Measurements from ENCODE around the gene POMZP3. TPM values are rescaled to one million over a fixed set of nuclear protein-coding genes. Genes with fewer than 3 reads are reported as not detected.
"Not testable (repeated sequence)": the region's sequence is repeated elsewhere in the genome, so short reads cannot be mapped to it uniquely, and the experiment has no call there.

POMZP3 gene
- total RNA-seq, 4 donors from 2014 or later = 4.9 to 16.4 (median 9.3) TPM

GRCh38 chr7:76609864-76610263 lies 17.2 kb downstream of the POMZP3 start:
- H3K9me3 ChIP-seq; DNase-seq (ENCODE audit: extremely low spot score); H3K27me3 ChIP-seq; intact Hi-C loops (cut with DNase I); H3K4me3 ChIP-seq; H3K27ac ChIP-seq (replicated peaks in 1 of 4): not testable (repeated sequence)
- Histone ChIP-seq H3K4me1 (peaks cover 0 to 14% (median 5%) of the 10 kb centered on the region in 4 donors), H3K36me3 (peaks cover 0 to 11% (median 0%) of the 10 kb centered on the region in 4 donors)
- 100% methylated on average over 1 of the region's 10 CpGs for WGBS

- H3K27me3 ChIP-seq; H3K4me3 ChIP-seq; H3K9me3 ChIP-seq; DNase-seq (ENCODE audit: extremely low spot score); intact Hi-C loops (cut with DNase I): not testable (repeated sequence)
- peak overlapping the region in 1 of 4 donors; percentile 23 for H3K27ac ChIP-seq (replicated peaks in 1 of 4)
- H3K36me3 ChIP-seq = peaks cover 0 to 11% (median 0%) of the 10 kb centered on the region in 4 donors
- 72% methylated on average over 6 of the region's 7 CpGs for WGBS
- peaks cover 0 to 14% (median 5%) of the 10 kb centered on the region in 4 donors for H3K4me1 ChIP-seq
These were observed 18.6 kb downstream of the POMZP3 start for GRCh38 chr7:76608469-76608868.

DNA sequence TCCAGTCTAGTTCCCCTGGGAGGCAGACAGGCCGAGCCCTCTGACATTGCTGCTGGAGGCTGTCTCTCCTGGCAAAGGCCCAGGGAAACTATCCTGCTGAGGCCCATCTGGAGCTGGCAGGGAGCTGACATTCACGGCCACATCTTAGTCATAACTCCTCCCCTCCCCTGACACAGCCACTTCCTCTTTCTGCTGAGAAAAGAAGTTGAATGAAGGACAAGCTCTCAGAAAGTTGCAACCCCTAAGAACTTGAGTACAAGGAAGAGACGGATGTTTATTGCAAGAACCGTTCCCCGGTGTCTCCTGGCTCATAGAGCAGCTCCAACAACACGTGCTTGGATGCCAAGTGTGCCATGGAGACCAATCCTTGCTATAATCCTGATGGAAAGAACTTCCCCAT lies 21.1 kb downstream of the POMZP3 start:
- H3K27me3 ChIP-seq; intact Hi-C loops (cut with DNase I); H3K9me3 ChIP-seq; H3K4me3 ChIP-seq; H3K36me3 ChIP-seq; DNase-seq (ENCODE audit: extremely low spot score): not testable (repeated sequence)
- peak; percentile 16 to 24 for TF ChIP-seq POLR2AphosphoS5 (IDR thresholded peaks at IDR 0.05)
- 5% methylated on average over 5 of the region's 6 CpGs for WGBS
- H3K27ac ChIP-seq (replicated peaks in 1 of 4) = peak overlapping the region in 3 of 4 donors; percentile 49 to 62 (median 57)
- H3K4me1 ChIP-seq = peaks cover 0 to 14% (median 5%) of the 10 kb centered on the region in 4 donors

DNA sequence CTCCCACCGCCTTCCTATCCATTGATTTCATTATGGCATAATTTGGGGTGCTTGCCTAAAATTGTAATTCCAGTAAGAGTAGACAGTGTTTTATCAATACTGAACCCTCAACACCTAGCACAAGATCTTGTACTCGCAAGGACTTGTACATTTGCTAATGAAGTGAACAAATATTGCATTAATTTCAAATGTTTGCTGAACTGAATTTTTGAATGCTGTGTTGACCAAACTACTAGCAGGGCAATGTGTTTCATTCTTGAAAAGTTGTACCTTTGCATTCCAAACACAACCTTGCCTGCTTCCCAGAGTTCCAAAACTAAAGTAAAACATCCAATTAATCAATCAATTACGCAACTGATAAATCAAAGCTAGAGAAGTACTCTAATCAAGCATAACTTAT lies 26.4 kb downstream of the POMZP3 start:
- WGBS = 96% methylated on average over 3 of the region's 3 CpGs
- H3K36me3 ChIP-seq; H3K27ac ChIP-seq (replicated peaks in 1 of 4); DNase-seq (ENCODE audit: extremely low spot score); H3K4me1 ChIP-seq; H3K4me3 ChIP-seq; H3K27me3 ChIP-seq; intact Hi-C loops (cut with DNase I); H3K9me3 ChIP-seq: not testable (repeated sequence)

DNA sequence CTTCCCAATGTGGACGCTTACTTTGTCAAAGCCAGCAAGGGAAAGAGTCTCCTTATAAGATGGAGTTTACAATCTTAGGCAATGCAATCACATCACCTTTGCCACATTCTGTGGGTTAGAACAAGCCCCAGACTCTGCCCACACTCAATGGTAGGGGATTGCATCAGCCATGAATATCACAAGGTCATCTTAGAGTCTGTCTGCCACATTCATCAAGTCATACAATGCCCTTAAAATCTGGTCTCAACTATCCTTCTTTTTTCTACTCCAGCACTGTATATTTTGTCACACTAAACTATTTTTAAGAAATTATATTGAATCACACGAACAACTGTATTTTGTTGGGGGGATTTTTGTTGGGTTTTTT lies 27.0 kb downstream of the POMZP3 start:
- not testable (repeated sequence) for H3K27me3 ChIP-seq; DNase-seq (ENCODE audit: extremely low spot score)
- 100% methylated on average over 1 of the region's 2 CpGs for WGBS

DNA sequence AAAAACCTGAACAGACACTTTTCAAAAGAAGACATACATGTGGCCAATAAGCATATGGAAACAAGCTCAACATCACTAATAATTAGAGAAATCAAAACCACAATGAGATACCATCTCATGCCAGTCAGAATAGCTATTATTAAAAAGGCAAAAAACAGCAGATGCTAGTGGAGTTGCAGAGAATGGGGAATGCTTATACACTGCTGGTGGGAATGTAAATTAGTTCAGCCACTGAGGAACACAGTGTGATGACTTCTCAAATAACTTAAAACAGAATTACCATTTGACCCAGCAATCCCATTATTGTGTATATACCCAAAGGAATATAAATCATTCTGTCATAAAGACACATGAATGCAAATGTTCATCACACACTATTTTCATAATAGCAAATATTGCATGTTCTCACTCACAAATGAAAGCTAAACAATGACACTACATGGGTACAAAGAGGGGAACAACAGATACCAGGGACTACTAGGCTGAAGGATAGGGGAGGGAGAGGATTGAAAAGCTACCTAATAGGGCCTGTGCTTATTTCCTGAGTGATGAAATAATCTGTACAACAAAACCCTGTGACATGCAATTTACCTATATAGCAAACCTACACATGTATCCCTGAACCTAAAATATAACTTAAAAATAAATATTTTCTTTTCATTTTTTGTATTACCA lies 28.4 kb downstream of the POMZP3 start:
- H3K27me3 ChIP-seq; H3K9me3 ChIP-seq; DNase-seq (ENCODE audit: extremely low spot score); H3K36me3 ChIP-seq; H3K4me1 ChIP-seq; H3K27ac ChIP-seq (replicated peaks in 1 of 4); intact Hi-C loops (cut with DNase I); H3K4me3 ChIP-seq: not testable (repeated sequence)

More for the DNA sequence above, 27.0 kb downstream of the POMZP3 start:
- H3K36me3 ChIP-seq; H3K4me1 ChIP-seq; H3K9me3 ChIP-seq; intact Hi-C loops (cut with DNase I); H3K27ac ChIP-seq (replicated peaks in 1 of 4); H3K4me3 ChIP-seq: not testable (repeated sequence)

DNA sequence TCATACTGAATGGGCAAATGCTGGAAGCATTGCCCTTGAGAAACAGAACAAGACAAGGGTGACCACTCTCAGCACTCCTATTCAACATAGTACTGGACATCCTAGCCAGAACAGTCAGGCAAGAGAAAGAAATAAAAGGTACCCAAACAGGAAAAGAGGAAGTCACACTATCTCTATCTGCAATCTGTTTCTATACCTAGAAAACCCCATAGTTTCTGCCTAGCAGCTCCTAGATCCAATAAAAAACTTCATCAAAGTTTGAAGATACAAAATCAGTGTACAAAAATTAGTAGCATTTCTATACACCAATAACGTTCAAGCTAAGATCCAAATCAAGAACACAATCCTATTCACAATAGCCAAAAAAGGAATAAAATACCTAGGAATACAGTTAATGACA lies 29.8 kb downstream of the POMZP3 start:
- H3K27me3 ChIP-seq = not testable (repeated sequence)
- WGBS = 78% methylated on average over 1 of the region's 1 CpG

DNA sequence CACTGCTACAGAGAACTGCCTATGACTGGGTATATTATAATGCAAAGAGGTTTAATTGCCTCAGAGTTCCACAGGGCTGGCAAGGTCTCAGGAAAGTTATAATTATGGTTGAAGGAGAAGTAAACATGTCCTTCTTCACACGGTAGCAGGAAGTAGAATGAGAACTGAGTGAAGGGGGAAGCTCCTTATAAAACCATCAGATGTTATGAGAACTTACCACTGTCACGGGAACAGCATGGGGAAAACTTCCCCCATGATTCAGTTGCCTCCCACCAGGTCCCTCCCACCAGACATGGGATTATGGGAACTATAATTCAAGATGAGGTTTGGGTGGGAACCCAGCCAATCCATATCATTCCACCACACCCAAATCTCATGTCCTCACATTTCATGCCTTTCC lies 34.4 kb downstream of the POMZP3 start:
- H3K9me3 ChIP-seq, H3K27me3 ChIP-seq: not testable (repeated sequence)
- WGBS = 49% methylated on average over 2 of the region's 2 CpGs

More for the DNA sequence above, 29.8 kb downstream of the POMZP3 start:
- DNase-seq (ENCODE audit: extremely low spot score); H3K4me1 ChIP-seq; H3K27ac ChIP-seq (replicated peaks in 1 of 4); H3K9me3 ChIP-seq; H3K36me3 ChIP-seq; intact Hi-C loops (cut with DNase I); H3K4me3 ChIP-seq: not testable (repeated sequence)

DNA sequence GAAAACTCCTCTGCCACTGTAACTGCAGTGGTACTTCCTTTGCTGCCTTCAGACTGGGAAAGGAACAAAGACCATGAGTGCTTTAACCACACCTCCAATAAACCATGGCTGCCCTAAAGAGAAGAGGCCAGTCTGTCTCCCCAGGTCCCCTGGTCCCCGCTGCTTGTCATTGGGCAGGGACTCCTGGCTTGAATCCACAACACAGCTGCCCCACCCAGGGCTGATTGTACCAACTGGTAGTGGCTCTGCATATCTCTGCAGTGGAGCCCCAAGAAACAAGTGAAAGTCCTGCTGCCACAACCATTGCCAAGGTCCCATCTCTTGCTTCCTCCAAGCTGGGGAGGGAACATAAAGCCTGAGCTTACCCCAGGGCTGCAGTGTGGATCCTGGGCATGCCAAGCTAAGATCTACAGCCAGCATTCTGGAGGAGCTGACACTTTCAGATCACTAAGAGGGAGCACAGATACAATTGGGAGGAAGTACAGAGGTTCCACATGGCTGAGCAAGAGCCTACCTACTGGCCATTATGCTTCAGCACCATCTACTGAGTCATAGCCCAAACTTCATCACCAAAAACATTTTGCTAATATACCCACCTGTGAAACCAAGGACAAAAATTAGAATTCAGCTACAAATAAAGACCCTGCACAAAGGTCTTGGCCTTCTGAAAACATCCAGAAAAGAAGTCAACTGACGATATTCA lies 35.3 kb downstream of the POMZP3 start:
- H3K27ac ChIP-seq (replicated peaks in 1 of 4); H3K9me3 ChIP-seq; H3K27me3 ChIP-seq; H3K36me3 ChIP-seq; intact Hi-C loops (cut with DNase I); H3K4me3 ChIP-seq; DNase-seq (ENCODE audit: extremely low spot score): not testable (repeated sequence)
- WGBS = 64% methylated on average over 2 of the region's 2 CpGs
- H3K4me1 ChIP-seq = peaks cover under 1 to 27% (median 11%) of the 10 kb centered on the region in 4 donors

More for the DNA sequence above, 34.4 kb downstream of the POMZP3 start:
- intact Hi-C loops (cut with DNase I); H3K4me3 ChIP-seq; DNase-seq (ENCODE audit: extremely low spot score); H3K27ac ChIP-seq (replicated peaks in 1 of 4); H3K36me3 ChIP-seq: not testable (repeated sequence)
- peaks cover 0 to 20% (median 10%) of the 10 kb centered on the region in 4 donors for H3K4me1 ChIP-seq

- H3K27me3 ChIP-seq; DNase-seq (ENCODE audit: extremely low spot score); H3K36me3 ChIP-seq; H3K27ac ChIP-seq (replicated peaks in 1 of 4); H3K4me3 ChIP-seq; H3K9me3 ChIP-seq; intact Hi-C loops (cut with DNase I): not testable (repeated sequence)
- H3K4me1 ChIP-seq = peaks cover 6 to 34% (median 12%) of the 10 kb centered on the region in 4 donors
- no CpG with 5 or more reads among the region's 3 CpGs for WGBS
These were observed 36.0 kb downstream of the POMZP3 start for GRCh38 chr7:76591033-76591432.

GRCh38 chr7:76588586-76588985 lies 38.5 kb downstream of the POMZP3 start:
- H3K27ac ChIP-seq (replicated peaks in 1 of 4); H3K36me3 ChIP-seq; intact Hi-C loops (cut with DNase I); H3K4me3 ChIP-seq; H3K27me3 ChIP-seq; H3K9me3 ChIP-seq; DNase-seq (ENCODE audit: extremely low spot score): not testable (repeated sequence)
- peaks cover 12 to 43% (median 22%) of the 10 kb centered on the region in 4 donors for H3K4me1 ChIP-seq
- no CpG with 5 or more reads among the region's 1 CpG for WGBS

DNA sequence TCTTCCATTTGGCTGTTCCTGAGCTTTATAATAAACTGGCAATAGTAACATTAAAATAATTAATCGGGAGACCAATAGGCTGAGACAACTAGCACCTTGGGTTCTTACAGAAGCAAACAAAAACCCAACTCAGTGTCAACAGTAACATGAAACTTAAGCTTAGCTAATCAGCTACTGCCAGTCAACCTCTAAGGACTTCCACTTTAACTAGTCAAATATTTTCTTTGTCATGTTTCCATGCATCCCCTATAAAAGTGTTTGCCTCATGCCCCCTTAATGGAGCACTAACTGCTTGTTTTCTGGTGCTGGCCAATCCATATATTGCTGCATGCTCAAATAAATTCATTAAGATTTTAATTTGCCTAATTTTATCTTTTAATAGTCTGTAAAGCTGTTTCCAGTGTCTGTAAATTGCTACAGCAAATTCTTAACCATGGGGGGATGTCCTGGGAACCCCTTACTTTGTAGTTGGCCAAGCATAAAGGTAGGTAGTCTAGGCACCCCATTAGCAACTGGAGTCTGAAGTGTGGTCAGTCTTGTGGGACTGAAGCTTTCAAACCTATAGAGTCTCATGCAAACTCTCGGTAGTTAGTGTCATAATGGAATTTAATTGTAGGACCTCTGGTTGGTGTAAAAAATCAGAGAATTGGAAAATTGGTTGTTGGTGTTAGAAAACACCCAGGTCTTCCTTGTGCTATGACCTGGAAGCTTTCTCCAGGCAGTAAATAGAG lies 40.3 kb downstream of the POMZP3 start:
- H3K36me3 ChIP-seq; intact Hi-C loops (cut with DNase I); H3K27me3 ChIP-seq; DNase-seq (ENCODE audit: extremely low spot score); H3K9me3 ChIP-seq; H3K4me3 ChIP-seq; H3K27ac ChIP-seq (replicated peaks in 1 of 4): not testable (repeated sequence)
- peaks cover 25 to 48% (median 33%) of the 10 kb centered on the region in 4 donors for H3K4me1 ChIP-seq
- 94% methylated on average over 2 of the region's 2 CpGs for WGBS

Data from esophagus muscularis mucosa (tissue), 4 donors.